GM19351 (cell line): Measurements from ENCODE around the gene PAFAH2.

ENCODE experiments used
- ATAC-seq: cut with Tn5 transposase; IDR thresholded peaks from one replicate; pipeline ENCODE4 v1.9.1; 2021; ENCODE audit warnings: mild to moderate bottlenecking, moderate library complexity; ENCODE audit not compliant: unreplicated experiment

Gene PAFAH2

DNA sequence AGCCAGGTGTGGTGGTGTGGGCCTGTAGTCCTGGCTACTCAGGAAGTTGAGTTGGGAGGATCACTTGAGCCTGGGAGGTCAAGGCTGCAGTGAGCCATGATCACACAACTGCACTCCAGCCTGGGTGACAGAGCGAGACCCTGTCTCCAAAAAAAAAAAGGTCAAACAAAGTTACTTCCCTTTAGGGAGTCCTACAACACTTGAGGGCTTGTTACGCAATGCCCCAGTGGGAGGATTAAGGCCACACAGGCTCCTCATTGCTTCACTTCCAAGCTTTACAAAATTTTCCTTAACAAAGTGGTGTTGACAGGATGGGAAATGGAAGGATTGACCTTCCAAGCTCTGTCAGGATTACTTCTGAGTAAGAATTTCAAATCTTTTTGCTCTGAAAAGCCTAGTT is 17.5 kb upstream of the PAFAH2 start:
- ATAC-seq = no peak

DNA sequence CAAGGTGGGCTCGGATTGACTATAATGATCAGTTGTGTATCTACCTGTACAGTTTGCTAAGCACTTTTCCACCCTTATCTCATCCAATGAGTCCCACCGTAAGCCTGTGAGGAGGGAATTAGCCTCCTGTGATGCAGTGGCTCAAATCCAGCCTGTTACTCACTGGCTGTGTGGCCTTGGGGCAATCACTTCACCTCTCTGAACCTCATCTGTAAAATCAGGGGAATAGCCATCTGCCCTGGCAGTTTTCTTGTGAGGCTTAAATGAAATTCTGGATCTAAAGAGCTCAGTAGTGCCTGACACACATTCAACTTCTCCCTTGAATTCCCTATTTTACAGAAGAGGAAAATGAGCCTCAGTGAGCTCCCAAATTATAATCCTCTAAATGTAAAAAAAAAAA is 16.3 kb upstream of the PAFAH2 start:
- no peak for ATAC-seq

DNA sequence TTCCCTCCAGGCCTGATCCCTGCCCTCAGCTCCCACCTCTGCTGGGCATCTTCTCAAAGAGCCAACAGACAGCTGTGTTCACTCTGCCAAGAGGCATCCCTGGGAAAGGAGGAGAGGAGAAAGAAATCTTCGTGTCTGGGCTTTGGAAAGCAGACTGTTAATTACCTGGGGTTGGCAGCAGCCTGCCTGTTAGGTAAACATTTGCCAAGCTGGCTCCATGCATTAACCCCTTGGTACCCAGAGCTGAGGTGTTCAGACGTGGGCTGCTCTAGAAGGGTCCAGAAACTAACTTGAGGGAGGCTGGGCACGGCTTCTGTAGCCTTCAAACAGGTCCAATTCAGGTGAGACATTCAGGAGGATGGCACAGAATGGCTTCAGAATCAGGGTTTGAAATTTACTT is 15.0 kb upstream of the PAFAH2 start:
- no peak for ATAC-seq

DNA sequence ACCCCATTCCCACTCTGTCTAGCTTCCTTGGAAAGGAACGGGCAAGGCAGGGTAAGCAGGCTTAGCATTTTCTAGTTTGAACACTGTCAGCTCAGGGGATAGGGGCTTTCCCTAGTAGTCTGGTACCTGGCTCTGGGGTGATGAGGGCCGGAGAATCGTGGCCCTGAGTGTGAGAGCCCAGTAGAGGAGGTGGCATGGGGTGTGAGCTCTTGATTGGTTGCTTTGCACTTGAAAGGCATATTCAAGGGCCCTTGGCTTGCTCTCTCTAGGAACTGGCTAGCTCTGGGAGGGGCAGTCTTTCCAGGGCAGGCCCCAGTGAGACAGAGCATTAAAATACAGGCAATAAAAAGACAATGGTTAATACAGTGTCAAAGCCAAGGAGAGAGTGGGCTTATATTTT is 13.0 kb upstream of the PAFAH2 start:
- ATAC-seq = no peak

DNA sequence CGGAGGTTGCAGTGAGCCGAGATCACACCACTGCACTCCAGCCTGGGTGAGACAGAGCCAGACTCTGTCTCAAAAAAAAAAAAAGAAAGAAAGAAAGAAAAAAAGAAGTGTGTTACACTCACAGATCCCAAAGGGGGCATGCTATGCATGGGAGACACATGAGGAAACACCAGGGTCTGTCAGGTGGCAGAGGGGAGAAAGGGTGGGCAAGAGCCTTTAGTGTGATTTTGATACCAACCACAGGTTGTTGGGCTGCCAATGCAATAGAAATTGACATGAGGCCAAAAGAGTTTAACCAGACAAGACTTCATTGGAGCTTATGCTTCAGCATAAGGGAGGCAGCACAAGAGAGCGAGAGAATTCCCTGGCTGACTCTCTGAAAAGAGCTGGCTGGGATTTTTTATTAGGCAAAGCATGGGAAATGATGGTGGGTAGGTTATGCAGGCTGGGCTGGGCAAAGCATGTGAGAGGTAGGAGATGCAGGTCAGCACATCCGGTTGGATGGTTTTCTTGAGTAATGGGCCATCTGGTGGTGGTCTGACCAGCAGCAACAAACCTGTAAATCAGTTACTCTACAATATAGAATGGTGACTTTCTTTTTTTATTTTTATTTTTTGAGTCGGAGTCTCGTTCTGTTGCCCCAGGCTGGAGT is 12.1 kb upstream of the PAFAH2 start:
- no peak for ATAC-seq

DNA sequence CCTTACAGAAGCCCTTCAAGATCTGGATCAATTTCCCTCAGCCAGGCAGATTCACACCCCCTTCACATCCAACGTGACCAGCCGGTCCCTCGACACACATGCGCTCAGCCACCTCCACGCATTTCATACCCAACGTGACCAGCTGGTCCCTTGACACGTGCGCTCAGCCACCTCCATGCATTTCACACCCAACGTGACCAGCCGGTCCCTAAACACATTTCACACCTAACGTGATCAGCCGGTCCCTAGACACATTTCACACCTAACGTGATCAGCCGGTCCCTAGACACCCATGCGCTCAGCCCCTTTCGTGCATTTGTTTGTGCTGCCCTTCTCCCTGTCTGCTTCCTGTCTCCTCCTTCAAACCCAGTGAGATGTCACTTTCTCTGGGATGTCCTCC is 8.8 kb upstream of the PAFAH2 start:
- no peak for ATAC-seq

DNA sequence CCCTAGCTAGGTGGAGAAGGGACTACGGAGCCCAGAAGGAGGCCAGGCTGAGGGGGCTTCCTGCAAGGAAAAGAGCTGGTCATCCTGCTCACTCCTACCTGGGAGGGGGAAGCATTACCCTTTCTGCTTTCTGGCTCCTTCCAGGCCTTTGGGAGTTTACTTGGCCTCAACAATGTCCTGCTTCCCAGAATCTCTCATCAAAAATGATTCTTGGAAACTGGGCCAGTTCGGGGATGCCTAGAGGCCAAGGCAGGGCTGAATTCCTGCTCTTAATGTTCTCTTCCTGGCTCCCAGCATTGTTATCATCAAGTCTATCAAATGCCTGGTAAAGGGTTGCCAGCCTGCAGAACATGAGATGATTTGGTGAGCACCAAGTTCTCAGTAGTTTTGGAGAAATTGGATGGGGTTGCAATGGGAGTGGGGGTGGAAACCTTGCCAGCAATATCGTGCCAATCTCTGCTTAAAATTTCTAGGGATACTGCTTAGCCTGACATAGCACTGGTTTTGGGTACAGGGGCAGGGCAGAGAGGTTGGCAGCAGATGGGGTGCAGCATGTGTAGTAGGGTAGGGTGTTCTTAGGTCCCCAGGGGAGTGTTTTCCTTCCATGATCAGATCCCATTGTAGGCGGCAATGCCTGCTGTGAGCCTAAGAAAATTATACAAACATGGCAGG is 7.7 kb upstream of the PAFAH2 start:
- no peak for ATAC-seq

DNA sequence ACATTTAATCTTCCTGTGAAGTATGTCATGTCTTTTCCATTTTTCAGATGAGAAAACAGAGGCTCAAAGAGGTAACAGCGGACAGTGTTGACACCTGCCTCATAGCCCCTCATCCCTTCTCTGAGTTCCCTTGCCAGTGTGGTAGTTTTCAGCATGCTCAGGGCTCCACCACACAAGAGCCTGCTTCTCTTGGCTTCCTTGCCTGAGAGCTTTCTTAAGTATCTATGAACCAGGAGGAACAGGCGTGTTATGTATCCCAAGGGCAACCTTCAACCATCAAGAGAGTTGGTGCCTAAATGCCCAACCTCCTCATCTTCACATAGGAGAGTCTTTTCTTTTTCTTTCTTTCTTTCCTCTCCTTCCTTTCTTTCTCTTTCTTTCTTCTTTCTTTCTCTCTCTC is 5.9 kb upstream of the PAFAH2 start:
- ATAC-seq = no peak

DNA sequence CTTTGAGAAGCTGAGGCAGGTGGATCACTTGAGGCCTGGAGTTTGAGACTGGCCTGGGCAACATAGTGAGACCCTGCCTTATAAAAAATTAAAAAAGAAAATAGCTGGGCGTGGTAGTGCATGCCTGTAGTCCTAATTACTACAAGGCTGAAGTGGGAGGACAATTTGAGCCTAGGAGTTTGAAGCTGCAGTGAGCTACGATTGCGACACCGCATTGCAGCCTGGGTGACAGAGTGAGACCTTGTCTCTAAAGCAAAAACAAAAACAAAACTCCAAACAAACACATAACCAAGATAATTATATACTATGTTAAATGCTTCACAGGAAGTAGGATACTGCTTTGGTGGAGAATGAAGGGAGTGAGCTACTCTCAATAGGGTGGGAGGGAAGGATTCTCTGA is 5.4 kb upstream of the PAFAH2 start:
- no peak for ATAC-seq

DNA sequence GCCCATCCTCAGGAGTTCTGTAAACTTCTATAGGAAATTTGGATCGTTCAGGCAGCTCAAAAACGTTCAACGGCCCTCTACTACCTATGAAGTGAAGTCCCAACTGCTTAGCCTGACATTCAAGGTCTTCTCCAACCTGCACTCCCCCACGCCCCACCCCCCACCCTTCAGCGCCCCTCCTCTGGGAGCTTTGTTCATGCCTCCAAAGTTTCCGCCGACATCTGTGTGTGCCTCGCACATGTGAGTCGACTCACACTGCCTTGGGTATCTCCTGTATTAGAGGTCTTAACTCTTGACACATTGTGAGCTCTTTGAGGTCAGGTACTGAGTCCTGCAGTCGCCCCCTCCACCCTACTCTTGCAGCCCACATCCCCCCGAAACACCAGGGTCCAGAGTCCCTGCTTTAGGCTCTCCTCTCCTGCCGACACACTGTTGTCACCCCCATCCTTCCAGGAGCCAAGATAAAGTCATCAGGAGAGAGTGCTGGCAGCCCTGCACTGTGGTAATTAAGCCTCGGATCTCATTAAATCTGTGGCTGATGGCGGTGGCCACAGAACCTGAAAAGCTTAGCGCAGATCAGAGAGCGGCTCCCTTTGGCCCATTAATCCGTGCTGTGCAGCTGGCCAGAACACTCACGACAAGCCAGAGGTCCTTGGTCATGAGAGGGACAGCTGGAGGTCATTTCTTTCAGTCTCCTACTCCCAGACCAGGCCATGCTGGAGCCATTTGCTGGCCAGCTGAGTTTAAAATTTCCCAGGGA is 1.4 kb upstream of the PAFAH2 start:
- ATAC-seq = no peak

DNA sequence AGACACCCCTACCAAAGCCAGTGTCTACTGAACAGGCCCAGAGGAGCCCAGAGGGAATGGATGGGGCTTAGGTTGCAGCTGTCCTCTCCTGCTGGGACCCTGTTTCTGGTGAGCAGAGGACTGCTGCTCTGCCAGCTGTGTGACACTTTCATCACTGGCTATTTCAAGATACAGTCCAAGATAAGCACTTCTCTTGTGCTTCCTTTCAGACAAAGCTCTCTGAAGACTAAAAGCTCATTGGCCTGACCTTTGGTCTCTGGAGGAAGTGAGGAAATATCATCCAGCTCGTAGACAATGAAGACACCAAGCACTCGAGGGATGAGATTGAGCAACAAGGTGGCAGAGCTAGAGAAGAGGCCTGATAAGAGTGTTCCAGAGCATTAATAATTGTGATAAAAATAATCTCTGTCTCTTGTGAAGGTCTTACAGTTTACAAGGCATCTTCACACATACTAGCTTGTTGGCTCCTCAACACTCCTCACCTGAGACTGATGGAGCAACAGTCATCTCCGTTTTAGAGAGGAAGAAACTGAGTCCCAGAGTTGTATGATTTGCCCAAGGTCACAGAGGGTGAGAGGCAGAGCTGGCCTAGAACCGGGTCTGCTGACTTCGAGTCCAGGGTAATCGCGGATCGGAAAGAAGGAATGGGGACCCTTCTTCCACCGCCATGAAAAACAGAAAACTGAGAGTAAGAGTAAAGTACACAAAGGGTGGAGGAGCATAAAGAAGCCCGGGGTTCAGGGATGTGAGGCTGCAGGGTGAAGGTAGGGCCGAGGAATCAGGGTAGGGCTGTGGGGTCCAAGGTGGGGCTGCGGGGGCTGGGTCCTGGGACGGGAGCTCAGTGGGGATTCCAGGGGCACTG is 666 bp downstream of the PAFAH2 start:
- ATAC-seq = no peak

DNA sequence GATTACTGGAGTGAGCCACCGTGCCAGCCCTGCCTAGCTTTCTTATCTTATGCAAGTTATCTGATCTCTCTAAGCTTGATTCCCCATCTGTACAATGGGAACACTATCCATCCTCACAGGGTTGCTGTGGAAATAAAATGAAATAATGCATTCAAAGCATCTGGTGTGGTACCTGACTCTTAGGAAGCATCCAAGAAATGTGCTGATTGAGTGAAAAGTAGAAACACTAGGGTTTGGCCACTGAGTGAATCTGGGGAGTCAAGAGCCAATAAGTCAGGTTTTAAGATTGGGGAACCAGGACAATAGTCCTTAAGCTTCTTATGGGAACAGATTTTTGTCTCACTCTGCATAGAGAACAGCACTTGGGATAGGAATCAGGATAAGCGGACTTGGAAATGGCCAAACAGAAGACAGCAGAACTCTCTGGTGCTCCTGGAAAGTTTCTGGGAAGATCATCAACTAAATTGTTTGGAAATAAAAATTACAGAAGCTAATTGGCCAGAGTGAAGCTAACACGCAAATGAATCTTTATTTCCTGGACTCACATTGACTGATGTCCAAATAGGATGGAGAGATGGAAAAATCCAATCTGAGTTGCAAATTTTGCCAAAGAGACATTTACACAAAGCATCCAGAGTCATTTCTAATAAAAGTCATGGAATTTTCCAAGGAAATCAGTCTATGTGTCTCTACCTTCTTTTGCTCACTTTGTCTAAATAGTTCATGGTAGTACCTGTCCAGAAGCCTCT is 3.3 kb downstream of the PAFAH2 start:
- ATAC-seq = no peak

DNA sequence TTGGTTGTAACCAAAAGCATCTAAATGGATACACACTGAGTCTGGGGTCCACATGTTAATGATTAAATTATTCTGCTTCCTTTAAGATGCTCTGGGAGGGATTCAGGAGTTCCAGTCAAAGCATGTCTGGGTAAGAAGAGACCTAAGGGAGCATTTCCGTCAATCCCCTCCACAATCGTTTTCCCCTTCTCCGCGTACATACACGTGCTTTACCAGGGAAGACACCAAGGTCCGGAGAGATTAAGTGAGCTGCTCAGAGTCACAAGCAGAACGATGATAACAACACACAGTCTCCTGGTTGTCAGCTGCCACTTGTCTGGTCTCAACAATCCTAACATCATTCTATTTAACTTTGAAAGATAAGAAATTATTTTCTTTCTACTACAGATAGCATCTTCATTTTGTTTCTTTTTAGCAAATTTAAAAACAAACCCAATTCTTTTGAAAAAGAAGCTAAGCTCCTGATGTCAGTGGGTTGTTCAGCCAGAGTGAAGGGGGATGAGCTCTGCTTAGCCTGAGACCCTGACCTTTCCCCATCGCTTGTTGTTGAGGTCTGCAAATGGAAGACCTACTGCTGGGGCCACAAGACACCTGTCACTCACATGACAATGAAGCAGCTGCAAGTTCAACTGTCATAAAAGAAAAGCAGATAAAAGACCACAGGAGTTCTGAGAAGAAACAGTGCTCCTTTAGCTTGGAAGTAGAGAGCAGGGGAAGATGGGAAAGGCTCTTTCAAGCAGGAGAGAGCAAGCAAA is 4.5 kb downstream of the PAFAH2 start:
- ATAC-seq = no peak

DNA sequence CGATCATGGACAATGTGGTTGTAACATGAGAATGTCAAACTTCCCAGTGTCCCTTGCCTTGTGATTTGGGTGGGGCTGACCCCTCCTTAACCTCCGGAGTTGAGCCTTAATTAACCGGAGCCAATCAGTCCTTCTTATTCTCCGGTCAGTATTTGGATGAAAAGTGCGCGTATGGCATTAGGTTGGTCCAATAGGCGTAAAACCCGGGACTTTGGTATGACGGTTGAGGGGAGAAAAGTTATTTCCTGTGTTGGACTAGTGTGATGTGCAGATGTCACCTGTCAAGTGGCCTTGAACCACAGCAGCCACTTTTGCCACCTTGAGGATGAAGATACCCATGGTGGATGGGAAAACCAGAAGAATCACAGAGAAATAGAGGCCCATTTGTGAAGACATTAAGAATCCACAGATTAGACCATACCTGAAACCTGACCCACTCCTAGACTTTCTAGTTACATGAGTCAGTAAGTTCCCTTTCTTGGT is 5.1 kb downstream of the PAFAH2 start:
- no peak for ATAC-seq

DNA sequence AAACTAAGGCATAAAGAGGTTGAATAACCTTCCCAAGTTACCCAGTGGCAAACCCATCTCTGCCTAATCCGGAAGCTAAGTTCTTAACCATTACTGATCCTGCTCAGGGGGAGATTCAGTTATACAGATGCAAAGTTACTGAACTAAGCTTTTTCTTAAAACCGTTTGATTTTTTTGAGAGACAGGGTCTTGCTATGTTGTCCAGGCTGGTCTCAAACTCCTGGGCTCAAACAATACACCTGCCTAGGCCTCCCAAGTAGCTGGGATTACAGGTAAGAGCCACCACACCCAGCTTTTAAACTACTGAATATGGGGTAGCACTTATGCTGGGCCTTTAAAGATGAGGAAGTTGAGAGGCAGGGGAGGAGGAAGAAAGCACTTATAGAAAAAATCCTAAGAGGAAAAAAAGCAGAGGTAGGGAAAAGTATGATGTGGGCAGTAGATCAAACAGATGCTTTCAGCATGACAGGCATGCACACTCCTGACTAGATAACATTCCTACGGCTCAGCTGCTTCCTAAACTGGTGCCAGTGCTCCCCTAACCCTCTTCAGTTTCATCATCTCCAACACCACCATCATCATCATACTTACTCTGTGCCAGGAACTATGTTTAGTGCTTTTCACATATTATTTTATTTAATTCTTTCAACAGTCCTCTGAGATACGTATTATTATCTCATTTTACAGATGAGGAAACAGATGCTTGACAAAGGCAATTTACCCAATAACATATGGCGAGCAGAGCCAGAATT is 5.8 kb downstream of the PAFAH2 start:
- no peak for ATAC-seq

DNA sequence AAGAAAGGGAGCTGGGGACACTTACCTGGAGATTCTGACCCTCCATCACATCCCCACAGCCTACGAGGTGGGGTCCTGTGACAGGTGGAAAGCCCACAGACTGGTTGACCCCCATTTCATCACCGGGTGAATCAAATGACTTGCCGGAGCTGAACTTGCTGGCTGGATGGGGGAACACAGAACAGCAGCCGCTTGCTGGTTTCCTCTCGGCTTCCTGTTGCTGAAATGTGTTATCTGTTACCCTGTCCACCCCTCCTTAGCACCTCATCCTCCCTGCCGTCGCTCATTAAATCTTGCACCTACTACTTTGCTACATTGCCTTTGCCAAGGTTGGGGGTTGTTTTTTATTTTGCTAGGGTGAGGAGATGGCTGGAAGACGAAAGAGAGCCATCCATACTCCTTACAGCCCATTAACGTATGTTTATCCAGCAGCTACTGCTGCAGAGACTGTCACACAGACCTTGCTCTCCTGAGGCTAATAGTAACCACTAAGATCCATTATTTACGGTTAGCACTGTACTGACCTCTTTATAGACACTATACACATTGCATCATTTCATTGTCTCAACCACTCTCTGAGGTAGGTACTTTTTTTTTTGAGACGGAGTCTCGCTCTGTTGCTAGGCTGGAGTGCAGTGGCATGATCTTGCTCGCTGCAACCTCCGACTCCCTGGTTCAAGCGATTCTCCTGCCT is 7.0 kb downstream of the PAFAH2 start:
- ATAC-seq = no peak

DNA sequence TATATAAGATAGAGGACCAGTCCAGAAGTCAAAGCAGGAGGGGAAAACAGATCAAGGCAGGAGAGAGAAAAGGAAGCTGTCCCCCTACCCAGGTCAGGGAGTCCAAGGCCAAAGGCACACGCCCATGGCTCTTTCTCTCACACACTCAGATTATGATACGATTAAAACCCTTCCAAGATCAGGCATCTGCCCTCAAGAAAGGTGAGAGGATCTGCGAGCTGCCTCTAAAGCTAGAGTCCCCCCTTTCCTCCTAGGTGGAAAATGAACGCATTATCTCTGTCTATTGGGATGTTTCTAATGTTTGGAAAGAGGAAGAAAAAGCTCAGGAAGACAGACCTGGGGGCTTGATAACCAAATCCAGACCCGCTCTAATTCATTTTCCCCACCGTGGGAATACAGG is 7.6 kb downstream of the PAFAH2 start:
- ATAC-seq = no peak

DNA sequence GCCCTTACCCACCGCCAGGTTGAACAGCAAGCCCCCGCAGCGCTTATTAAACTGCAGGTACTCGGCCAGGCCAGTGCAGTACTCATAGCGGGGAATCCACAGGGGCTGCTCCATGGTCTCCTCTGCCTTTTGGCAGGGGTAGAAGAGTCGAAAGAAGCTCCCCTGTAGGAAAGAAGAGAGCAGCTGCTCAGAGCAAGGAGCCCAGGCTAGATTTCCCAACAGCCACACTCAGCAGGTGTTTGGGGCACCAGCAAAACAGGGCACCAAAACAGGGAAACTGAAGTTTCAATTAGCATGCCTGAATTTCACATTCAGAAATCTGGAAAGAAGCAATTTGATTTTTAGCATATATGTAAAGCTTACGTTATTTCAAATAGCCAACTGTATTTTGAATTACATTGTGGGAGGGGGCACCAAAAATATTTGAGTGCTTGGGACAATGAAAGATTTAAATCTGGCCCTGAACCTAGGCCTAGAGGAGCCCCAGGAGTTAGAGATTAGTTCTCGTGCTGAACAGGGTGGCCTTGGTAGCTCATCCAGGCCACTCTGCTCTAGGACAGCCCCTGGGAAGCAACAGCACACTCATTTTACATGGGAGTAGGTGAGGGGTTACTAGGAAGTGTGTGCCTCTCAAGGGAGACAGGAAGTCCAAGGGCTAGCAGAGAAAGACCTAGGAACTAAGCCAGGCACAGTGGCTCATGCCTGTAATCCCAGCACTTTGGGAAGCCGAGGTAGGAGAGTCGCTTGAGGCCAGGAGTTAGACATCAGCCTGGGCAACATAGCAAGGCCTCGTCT is 8.2 kb downstream of the PAFAH2 start:
- no peak for ATAC-seq
